ENCODE data around the gene GALNT2. TPM values are rescaled to one million over a fixed set of nuclear protein-coding genes. Genes with fewer than 3 reads are reported as not detected.

GALNT2 gene
- total and polyA plus RNA-seq, 2 experiments from 2014 or later = 17.8 to 48.3 TPM

DNA sequence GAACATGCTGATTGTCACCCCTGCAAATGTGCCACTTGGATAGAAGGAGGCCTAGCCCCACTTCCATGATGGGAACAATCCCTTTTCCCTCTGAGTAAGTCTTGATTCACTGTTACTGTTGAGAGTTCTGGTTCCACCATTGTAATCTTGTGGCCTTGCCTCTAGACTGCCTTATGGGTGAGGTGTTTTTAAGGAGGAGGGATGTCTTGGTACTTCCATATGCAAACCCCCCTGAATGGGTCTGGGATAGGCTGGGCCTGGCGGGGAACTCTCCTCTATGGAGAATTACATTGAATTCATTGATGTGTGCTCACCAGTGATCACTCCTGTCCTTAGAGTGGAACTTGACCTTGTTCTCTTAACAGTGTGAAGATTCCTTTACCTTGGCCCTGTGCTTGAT is 5.8 kb downstream of the GALNT2 start:
- H3K27ac ChIP-seq (ENCODE audit: low read depth) = no peak overlapping the region
- no peaks in the 10 kb centered on the region for H3K9me2 ChIP-seq (ENCODE audit: insufficient read depth)
- no peak overlapping the region for H3K4me2 ChIP-seq
- H3K4me1 Mint-ChIP-seq = peaks cover 60% of the 10 kb centered on the region
- H3K4me3 Mint-ChIP-seq = no peak overlapping the region
- H3K36me3 Mint-ChIP-seq (ENCODE audit: low read depth) = no peaks in the 10 kb centered on the region
- peaks cover 9% of the 10 kb centered on the region for H3K27me3 Mint-ChIP-seq (ENCODE audit: insufficient read depth, low read depth, poor library complexity)
- TF ChIP-seq EZH2phosphoT487 (IDR thresholded peaks at IDR 0.05; ENCODE audit: unreplicated experiment) = no peak
- TF ChIP-seq, protein P1, sequence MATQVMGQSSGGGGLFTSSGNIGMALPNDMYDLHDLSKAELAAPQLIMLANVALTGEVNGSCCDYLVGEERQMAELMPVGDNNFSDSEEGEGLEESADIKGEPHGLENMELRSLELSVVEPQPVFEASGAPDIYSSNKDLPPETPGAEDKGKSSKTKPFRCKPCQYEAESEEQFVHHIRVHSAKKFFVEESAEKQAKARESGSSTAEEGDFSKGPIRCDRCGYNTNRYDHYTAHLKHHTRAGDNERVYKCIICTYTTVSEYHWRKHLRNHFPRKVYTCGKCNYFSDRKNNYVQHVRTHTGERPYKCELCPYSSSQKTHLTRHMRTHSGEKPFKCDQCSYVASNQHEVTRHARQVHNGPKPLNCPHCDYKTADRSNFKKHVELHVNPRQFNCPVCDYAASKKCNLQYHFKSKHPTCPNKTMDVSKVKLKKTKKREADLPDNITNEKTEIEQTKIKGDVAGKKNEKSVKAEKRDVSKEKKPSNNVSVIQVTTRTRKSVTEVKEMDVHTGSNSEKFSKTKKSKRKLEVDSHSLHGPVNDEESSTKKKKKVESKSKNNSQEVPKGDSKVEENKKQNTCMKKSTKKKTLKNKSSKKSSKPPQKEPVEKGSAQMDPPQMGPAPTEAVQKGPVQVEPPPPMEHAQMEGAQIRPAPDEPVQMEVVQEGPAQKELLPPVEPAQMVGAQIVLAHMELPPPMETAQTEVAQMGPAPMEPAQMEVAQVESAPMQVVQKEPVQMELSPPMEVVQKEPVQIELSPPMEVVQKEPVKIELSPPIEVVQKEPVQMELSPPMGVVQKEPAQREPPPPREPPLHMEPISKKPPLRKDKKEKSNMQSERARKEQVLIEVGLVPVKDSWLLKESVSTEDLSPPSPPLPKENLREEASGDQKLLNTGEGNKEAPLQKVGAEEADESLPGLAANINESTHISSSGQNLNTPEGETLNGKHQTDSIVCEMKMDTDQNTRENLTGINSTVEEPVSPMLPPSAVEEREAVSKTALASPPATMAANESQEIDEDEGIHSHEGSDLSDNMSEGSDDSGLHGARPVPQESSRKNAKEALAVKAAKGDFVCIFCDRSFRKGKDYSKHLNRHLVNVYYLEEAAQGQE (IDR thresholded peaks at IDR 0.05; ENCODE audit: unreplicated experiment) = no peak
- TF ChIP-seq ZNF331 (CRISPR knock-in tag; IDR thresholded peaks at IDR 0.05; ENCODE audit: low read depth) = no peak
- no peak for TF ChIP-seq JUNB (IDR thresholded peaks at IDR 0.05; ENCODE audit: unreplicated experiment)
- H3K27ac Mint-ChIP-seq = no peak overlapping the region
- peaks cover 37% of the 10 kb centered on the region for H4K20me1 ChIP-seq (replicated peaks; ENCODE audit: insufficient read depth)
- no peaks in the 10 kb centered on the region for H3K36me3 ChIP-seq (ENCODE audit: insufficient read depth)
- H2AFZ ChIP-seq = no peak overlapping the region
- no peak overlapping the region for H3K4me3 ChIP-seq
- no peaks in the 10 kb centered on the region for H3F3A ChIP-seq (replicated peaks; ENCODE audit: low read depth)
- no peak for ATAC-seq
- peaks cover 17% of the 10 kb centered on the region for H3K4me1 ChIP-seq (ENCODE audit: insufficient read depth)
- no peaks in the 10 kb centered on the region for H3K9me3 Mint-ChIP-seq
- DNase-seq (ENCODE audit: low spot score) = no peak
- H3K27me3 ChIP-seq (ENCODE audit: insufficient read depth) = peaks cover 18% of the 10 kb centered on the region
- H3K79me2 ChIP-seq (replicated peaks; ENCODE audit: insufficient read depth) = peaks cover 97% of the 10 kb centered on the region

DNA sequence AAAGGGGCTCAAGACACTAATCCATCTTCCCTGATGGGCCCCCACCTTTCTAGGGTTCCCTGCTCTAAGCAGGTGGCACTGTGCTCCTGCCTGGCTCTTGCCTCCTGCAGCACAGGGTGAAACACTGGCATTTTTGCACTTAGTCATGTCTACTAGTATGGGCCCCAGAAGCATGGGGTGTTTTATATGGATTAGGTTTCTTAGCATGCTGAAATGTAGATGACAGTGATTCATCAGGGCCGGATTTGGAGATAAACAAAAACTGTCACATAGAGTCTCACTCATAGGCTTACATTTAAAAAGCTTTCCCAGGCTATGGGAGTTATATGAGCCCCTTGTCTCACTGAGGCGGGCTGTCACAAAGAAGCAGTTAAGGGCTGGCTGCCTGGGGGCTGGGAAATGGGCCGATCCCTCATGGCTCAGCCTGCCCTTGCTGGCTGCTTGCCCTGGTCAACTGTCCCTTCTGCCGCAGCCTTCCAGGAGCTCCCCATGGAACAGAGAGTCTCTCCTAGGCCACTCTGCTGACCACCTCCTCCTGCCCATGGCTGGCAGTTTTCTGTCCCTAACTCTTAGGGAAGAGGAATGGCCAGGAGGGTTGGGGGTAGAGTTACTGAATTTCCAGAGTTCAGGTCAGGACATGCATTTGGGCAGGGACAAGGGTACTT is 6.5 kb downstream of the GALNT2 start:
- TF ChIP-seq, protein P2, sequence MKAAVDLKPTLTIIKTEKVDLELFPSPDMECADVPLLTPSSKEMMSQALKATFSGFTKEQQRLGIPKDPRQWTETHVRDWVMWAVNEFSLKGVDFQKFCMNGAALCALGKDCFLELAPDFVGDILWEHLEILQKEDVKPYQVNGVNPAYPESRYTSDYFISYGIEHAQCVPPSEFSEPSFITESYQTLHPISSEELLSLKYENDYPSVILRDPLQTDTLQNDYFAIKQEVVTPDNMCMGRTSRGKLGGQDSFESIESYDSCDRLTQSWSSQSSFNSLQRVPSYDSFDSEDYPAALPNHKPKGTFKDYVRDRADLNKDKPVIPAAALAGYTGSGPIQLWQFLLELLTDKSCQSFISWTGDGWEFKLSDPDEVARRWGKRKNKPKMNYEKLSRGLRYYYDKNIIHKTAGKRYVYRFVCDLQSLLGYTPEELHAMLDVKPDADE (IDR thresholded peaks at IDR 0.05) = no peak
- TF ChIP-seq, protein P1 (IDR thresholded peaks at IDR 0.05; ENCODE audit: unreplicated experiment) = no peak
- no peak for TF ChIP-seq ZNF114 (CRISPR knock-in tag; IDR thresholded peaks at IDR 0.05)
- TF ChIP-seq, protein P3, sequence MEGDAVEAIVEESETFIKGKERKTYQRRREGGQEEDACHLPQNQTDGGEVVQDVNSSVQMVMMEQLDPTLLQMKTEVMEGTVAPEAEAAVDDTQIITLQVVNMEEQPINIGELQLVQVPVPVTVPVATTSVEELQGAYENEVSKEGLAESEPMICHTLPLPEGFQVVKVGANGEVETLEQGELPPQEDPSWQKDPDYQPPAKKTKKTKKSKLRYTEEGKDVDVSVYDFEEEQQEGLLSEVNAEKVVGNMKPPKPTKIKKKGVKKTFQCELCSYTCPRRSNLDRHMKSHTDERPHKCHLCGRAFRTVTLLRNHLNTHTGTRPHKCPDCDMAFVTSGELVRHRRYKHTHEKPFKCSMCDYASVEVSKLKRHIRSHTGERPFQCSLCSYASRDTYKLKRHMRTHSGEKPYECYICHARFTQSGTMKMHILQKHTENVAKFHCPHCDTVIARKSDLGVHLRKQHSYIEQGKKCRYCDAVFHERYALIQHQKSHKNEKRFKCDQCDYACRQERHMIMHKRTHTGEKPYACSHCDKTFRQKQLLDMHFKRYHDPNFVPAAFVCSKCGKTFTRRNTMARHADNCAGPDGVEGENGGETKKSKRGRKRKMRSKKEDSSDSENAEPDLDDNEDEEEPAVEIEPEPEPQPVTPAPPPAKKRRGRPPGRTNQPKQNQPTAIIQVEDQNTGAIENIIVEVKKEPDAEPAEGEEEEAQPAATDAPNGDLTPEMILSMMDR (conservative IDR thresholded peaks at IDR 0.05; ENCODE audit: low read depth in 2 of 2) = no peak
- Mint-ChIP-seq H3K36me3 (ENCODE audit: low read depth) (no peaks in the 10 kb centered on the region), H3K9me3 (no peaks in the 10 kb centered on the region), H3K27me3 (ENCODE audit: insufficient read depth, low read depth, poor library complexity) (peaks cover 6% of the 10 kb centered on the region), H3K4me1 (peaks cover 60% of the 10 kb centered on the region), H3K4me3 (no peak overlapping the region), H3K27ac (no peak overlapping the region)
- H3K79me2 ChIP-seq (replicated peaks; ENCODE audit: insufficient read depth) = peaks cover 97% of the 10 kb centered on the region
- no peaks in the 10 kb centered on the region for H3K36me3 ChIP-seq (ENCODE audit: insufficient read depth)
- H3K4me1 ChIP-seq (ENCODE audit: insufficient read depth) = peaks cover 15% of the 10 kb centered on the region
- peaks cover 37% of the 10 kb centered on the region for H4K20me1 ChIP-seq (replicated peaks; ENCODE audit: insufficient read depth)
- H3K9me2 ChIP-seq (ENCODE audit: insufficient read depth) = no peaks in the 10 kb centered on the region
- ATAC-seq (no peak), DNase-seq (ENCODE audit: low spot score) (no peak)
- H3F3A ChIP-seq (replicated peaks; ENCODE audit: low read depth) = no peaks in the 10 kb centered on the region
- H3K27ac ChIP-seq (ENCODE audit: low read depth) = no peak overlapping the region
- no peak overlapping the region for H3K4me3 ChIP-seq
- H3K27me3 ChIP-seq (ENCODE audit: insufficient read depth) = peaks cover 13% of the 10 kb centered on the region
- no peak overlapping the region for H2AFZ ChIP-seq
- no peak overlapping the region for H3K4me2 ChIP-seq

Measured in GM23338 (cell line).